ENCODE measurements around the gene GYS1.

- TF ChIP-seq ZNF565 (CRISPR knock-in tag; conservative IDR thresholded peaks at IDR 0.05; ENCODE audit: low read depth) (no peak), ZFP30 (CRISPR knock-in tag; IDR thresholded peaks at IDR 0.05) (no peak), GLIS3 (CRISPR knock-in tag; IDR thresholded peaks at IDR 0.05) (no peak), CSRNP3 (CRISPR knock-in tag; IDR thresholded peaks at IDR 0.05) (no peak), TSHZ2 (CRISPR knock-in tag; IDR thresholded peaks at IDR 0.05) (no peak), BACH2 (CRISPR knock-in tag; IDR thresholded peaks at IDR 0.05; ENCODE audit: borderline replicate concordance) (no peak), ZFP3 (CRISPR knock-in tag; IDR thresholded peaks at IDR 0.05) (no peak), ZNF70 (CRISPR knock-in tag; IDR thresholded peaks at IDR 0.05) (no peak), TCF4 (CRISPR knock-in tag; IDR thresholded peaks at IDR 0.05; ENCODE audit: borderline replicate concordance) (no peak), RARB (CRISPR knock-in tag; IDR thresholded peaks at IDR 0.05) (no peak), ZC3H10 (CRISPR knock-in tag; IDR thresholded peaks at IDR 0.05) (no peak), TOX (CRISPR knock-in tag; IDR thresholded peaks at IDR 0.05; ENCODE audit: borderline replicate concordance) (no peak)
- TF ChIP-seq, protein P1, sequence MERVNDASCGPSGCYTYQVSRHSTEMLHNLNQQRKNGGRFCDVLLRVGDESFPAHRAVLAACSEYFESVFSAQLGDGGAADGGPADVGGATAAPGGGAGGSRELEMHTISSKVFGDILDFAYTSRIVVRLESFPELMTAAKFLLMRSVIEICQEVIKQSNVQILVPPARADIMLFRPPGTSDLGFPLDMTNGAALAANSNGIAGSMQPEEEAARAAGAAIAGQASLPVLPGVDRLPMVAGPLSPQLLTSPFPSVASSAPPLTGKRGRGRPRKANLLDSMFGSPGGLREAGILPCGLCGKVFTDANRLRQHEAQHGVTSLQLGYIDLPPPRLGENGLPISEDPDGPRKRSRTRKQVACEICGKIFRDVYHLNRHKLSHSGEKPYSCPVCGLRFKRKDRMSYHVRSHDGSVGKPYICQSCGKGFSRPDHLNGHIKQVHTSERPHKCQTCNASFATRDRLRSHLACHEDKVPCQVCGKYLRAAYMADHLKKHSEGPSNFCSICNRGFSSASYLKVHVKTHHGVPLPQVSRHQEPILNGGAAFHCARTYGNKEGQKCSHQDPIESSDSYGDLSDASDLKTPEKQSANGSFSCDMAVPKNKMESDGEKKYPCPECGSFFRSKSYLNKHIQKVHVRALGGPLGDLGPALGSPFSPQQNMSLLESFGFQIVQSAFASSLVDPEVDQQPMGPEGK (CRISPR knock-in tag; IDR thresholded peaks at IDR 0.05; ENCODE audit: borderline replicate concordance), result no peak
- TF ChIP-seq, protein P2, sequence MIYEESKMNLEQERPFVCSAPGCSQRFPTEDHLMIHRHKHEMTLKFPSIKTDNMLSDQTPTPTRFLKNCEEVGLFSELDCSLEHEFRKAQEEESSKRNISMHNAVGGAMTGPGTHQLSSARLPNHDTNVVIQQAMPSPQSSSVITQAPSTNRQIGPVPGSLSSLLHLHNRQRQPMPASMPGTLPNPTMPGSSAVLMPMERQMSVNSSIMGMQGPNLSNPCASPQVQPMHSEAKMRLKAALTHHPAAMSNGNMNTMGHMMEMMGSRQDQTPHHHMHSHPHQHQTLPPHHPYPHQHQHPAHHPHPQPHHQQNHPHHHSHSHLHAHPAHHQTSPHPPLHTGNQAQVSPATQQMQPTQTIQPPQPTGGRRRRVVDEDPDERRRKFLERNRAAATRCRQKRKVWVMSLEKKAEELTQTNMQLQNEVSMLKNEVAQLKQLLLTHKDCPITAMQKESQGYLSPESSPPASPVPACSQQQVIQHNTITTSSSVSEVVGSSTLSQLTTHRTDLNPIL (CRISPR knock-in tag; IDR thresholded peaks at IDR 0.05; ENCODE audit: low read depth), result no peak
Observed at GRCh38 chr19:48928164-48929025, 64.7 kb downstream of the GYS1 start.
